DND-41 (cell line): ENCODE data around the gene NPC2.

ENCODE experiments used
- ATAC-seq: fragments of 200-7000 bp; cut with Tn5 transposase; 3 replicates; pipeline ENCODE4 v1.9.1; 2021; ENCODE audit warnings: low read depth; ENCODE audit not compliant: insufficient read depth
- DNase-seq: peaks from one replicate; pipeline ENCODE4 v3.0.0-alpha.2; 2020
- H2AFZ ChIP-seq: 2 replicates; pipeline ENCODE4 v1.6.0; 2012; ENCODE audit warnings: low read depth, low read length
- H3K27ac ChIP-seq: 2 replicates; pipeline ENCODE4 v1.5.1; 2012; ENCODE audit warnings: low read length, inconsistent platforms
- H3K27me3 ChIP-seq: fragments of 200-600 bp; sonication (generic); 2 replicates; pipeline ENCODE4 v1.6.0; 2012; ENCODE audit warnings: low read length, mild to moderate bottlenecking, inconsistent platforms; ENCODE audit not compliant: insufficient read depth, poor library complexity
- H3K36me3 ChIP-seq: 2 replicates; pipeline ENCODE4 v1.5.1; 2012; ENCODE audit warnings: low read length, inconsistent platforms; ENCODE audit not compliant: insufficient read depth
- H3K4me1 ChIP-seq: 2 replicates; pipeline ENCODE4 v1.5.1; 2012; ENCODE audit warnings: mild to moderate bottlenecking, low read length; ENCODE audit not compliant: insufficient read depth
- H3K4me2 ChIP-seq: 2 replicates; pipeline ENCODE4 v1.6.0; 2012; ENCODE audit warnings: mild to moderate bottlenecking, moderate library complexity, low read length, inconsistent platforms; ENCODE audit not compliant: insufficient read depth
- H3K4me3 ChIP-seq, 2 experiments: fragments of 200-600 bp in 1 of 2; shearing (Covaris generic) in 1 of 2; 2 replicates each; pipeline ENCODE4 v1.5.1; 2012 to 2016; ENCODE audit warnings: inconsistent platforms in 2 of 2, low read length in 2 of 2, mild to moderate bottlenecking in 2 of 2, low read depth in 1 of 2, moderate library complexity in 1 of 2
- H3K79me2 ChIP-seq: 2 replicates; pipeline ENCODE4 v1.6.0; 2012; ENCODE audit warnings: low read length, inconsistent platforms; ENCODE audit not compliant: insufficient read depth
- H3K9ac ChIP-seq: 2 replicates; pipeline ENCODE4 v1.6.0; 2012; ENCODE audit warnings: low read depth, mild to moderate bottlenecking, inconsistent platforms, low read length, moderate library complexity
- H3K9me3 ChIP-seq: 2 replicates; pipeline ENCODE4 v1.5.1; 2012; ENCODE audit warnings: low read length, moderate library complexity, mild to moderate bottlenecking, inconsistent platforms; ENCODE audit not compliant: insufficient read depth, severe bottlenecking
- H4K20me1 ChIP-seq: 2 replicates; pipeline ENCODE4 v1.6.0; 2012; ENCODE audit warnings: low read length; ENCODE audit not compliant: insufficient read depth
- CTCF ChIP-seq: IDR thresholded peaks from 2 replicates; pipeline ENCODE4 v1.5.1; 2012; ENCODE audit warnings: borderline replicate concordance, low read length, moderate library complexity, mild to moderate bottlenecking; ENCODE audit not compliant: poor library complexity, severe bottlenecking; ENCODE audit errors: extremely low read depth
- EZH2 ChIP-seq: IDR thresholded peaks from 3 replicates; pipeline ENCODE4 v1.6.1; 2012; ENCODE audit warnings: borderline replicate concordance, low read depth, mild to moderate bottlenecking, moderate library complexity, low read length, inconsistent platforms; ENCODE audit not compliant: severe bottlenecking

The NPC2 gene

GRCh38 chr14:74526854-74527585 lies 33.9 kb upstream of the NPC2 start:
- ATAC-seq (no peak), DNase-seq (no peak)
- no peak overlapping the region for H3K4me2 ChIP-seq
- H3K36me3 ChIP-seq, result no peaks in the 10 kb centered on the region
- no peak overlapping the region for H3K9ac ChIP-seq
- H2AFZ ChIP-seq, result no peak overlapping the region
- no peak overlapping the region for H3K27ac ChIP-seq
- H3K27me3 ChIP-seq, result peaks cover 4% of the 10 kb centered on the region
- H3K4me3 ChIP-seq, result no peak overlapping the region
- no peaks in the 10 kb centered on the region for H3K9me3 ChIP-seq
- H3K79me2 ChIP-seq, result no peaks in the 10 kb centered on the region
- H4K20me1 ChIP-seq, result 0 out of 2 replicates have a peak, but pooled peaks cover 4% of the 10 kb centered on the region
- H3K4me1 ChIP-seq, result no peaks in the 10 kb centered on the region
- TF ChIP-seq CTCF, result no peak
- TF ChIP-seq EZH2, result no peak

- TF ChIP-seq EZH2 (no peak), CTCF (no peak)
- DNase-seq (no peak), ATAC-seq (no peak)
- no peaks in the 10 kb centered on the region for H3K36me3 ChIP-seq
- no peak overlapping the region for H3K4me2 ChIP-seq
- H3K79me2 ChIP-seq, result no peaks in the 10 kb centered on the region
- H3K4me1 ChIP-seq, result no peaks in the 10 kb centered on the region
- H3K27me3 ChIP-seq, result peaks cover 6% of the 10 kb centered on the region
- H2AFZ ChIP-seq, result no peak overlapping the region
- H3K4me3 ChIP-seq, result no peak overlapping the region
- H3K9ac ChIP-seq, result no peak overlapping the region
- no peak overlapping the region for H3K27ac ChIP-seq
- H3K9me3 ChIP-seq, result no peaks in the 10 kb centered on the region
- peaks cover 4% of the 10 kb centered on the region; the same call in 1 of the 2 replicates for H4K20me1 ChIP-seq
These were observed 32.3 kb upstream of the NPC2 start for GRCh38 chr14:74525361-74525851.

DNA sequence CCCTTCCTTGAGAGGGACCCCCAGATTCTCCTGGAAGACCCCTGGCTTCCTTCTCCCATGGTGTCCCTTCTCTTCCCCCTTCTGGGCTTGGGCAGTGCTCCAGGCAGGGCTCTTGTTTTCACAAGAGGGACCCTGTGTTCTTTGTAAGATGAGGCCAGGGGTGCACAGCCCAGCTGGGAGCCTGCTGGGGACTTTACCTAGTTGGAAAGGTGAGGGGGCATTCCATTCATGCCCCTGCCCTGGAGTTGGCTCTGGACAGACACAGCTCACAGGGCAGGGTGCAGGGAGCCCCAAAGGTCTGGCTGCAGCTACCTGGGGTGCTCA lies 31.7 kb upstream of the NPC2 start:
- peaks cover 4% of the 10 kb centered on the region; the same call in 1 of the 2 replicates for H4K20me1 ChIP-seq
- no peak for ATAC-seq
- H3K4me3 ChIP-seq, result no peak overlapping the region
- no peak overlapping the region for H3K9ac ChIP-seq
- no peak overlapping the region for H3K27ac ChIP-seq
- no peaks in the 10 kb centered on the region for H3K36me3 ChIP-seq
- H3K4me1 ChIP-seq, result no peaks in the 10 kb centered on the region
- H3K79me2 ChIP-seq, result no peaks in the 10 kb centered on the region
- peaks cover 6% of the 10 kb centered on the region for H3K27me3 ChIP-seq
- no peak overlapping the region for H3K4me2 ChIP-seq
- TF ChIP-seq CTCF, result no peak
- TF ChIP-seq EZH2, result no peak
- H2AFZ ChIP-seq, result no peak overlapping the region
- DNase-seq, result no peak
- H3K9me3 ChIP-seq, result no peaks in the 10 kb centered on the region
